Naive B cell (primary cell): ENCODE measurements around the gene BTLA. TPM values are rescaled to one million over a fixed set of nuclear protein-coding genes. Genes with fewer than 3 reads are reported as not detected.
A peak's percentile ranks its signal among the peaks of the same experiment; 100 is the strongest.
"Not testable (repeated sequence)": the region's sequence is repeated elsewhere in the genome, so short reads cannot be mapped to it uniquely, and the experiment has no call there.

ENCODE experiments used
- ATAC-seq, 2 donors: fragments of 150-1000 bp; cut with Tn5 transposase; 2 replicates each; pipeline ENCODE4 v1.10.0; 2021; ENCODE audit warnings: low read depth in 2 of 2, mild to moderate bottlenecking in 2 of 2, moderate library complexity in 2 of 2
- DNase-seq: peaks from one replicate; pipeline ENCODE4 v3.0.0; 2022
- H3K27ac Mint-ChIP-seq, 6 donors: one replicate each; pipeline ENCODE4 v1.8.0; 2020 to 2022; ENCODE audit warnings: mild to moderate bottlenecking in 6 of 6, mixed read lengths in 6 of 6, moderate library complexity in 5 of 6, inconsistent platforms in 2 of 6
- H3K27me3 Mint-ChIP-seq, 3 donors: one replicate each; pipeline ENCODE4 v1.8.0; 2021 to 2022; ENCODE audit warnings: mixed read lengths in 3 of 3, mild to moderate bottlenecking in 1 of 3
- H3K36me3 Mint-ChIP-seq, 2 donors: one replicate each; pipeline ENCODE4 v1.8.0; 2020 to 2022; ENCODE audit warnings: mixed read lengths in 2 of 2, inconsistent platforms in 1 of 2, mild to moderate bottlenecking in 1 of 2
- H3K4me1 Mint-ChIP-seq, 3 donors: one replicate each; pipeline ENCODE4 v1.8.0; 2020 to 2022; ENCODE audit warnings: mixed read lengths in 3 of 3, inconsistent platforms in 1 of 3, mild to moderate bottlenecking in 1 of 3, moderate library complexity in 1 of 3
- H3K4me3 Mint-ChIP-seq, 8 donors: one replicate each; pipeline ENCODE4 v1.8.0; 2020 to 2022; ENCODE audit warnings: mild to moderate bottlenecking in 8 of 8, mixed read lengths in 8 of 8, moderate library complexity in 8 of 8, inconsistent platforms in 2 of 8
- H3K9me3 Mint-ChIP-seq, 7 donors: one replicate each; pipeline ENCODE4 v1.8.0; 2020 to 2022; ENCODE audit warnings: mixed read lengths in 7 of 7, mild to moderate bottlenecking in 5 of 7, inconsistent platforms in 2 of 7, moderate library complexity in 1 of 7
- polyA plus RNA-seq, 6 donors: library from polyadenylated mRNA; unstranded; fragments of 300-500 nt; fragmentation: Illumina TruSeq; gene quantifications; one replicate each; pipeline ENCODE4 v1.2.3, GENCODE V29; 2021; ENCODE audit warnings: low read depth in 6 of 6

The BTLA gene
- polyA plus RNA-seq, 6 donors from 2014 or later, result 109 to 194 (median 148) TPM

DNA sequence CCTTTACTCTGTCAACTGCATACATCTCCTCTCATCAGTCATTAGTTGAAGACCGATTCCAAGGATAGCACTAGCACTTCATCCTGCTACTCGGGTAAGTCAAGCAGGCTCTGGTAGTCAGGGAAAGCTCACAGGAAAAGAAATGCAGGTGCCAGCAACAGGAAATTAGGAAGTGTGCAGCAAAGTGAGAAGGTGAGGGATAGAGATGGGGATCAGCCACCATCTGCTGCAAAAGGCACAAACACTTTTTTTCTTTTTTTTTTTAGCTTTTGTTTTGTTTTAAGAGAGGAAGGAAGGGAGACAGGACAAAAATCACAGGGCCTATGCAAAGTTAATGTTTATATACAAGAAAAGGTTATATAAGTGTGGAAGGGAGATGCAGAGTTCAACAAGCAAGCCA is 9.0 kb upstream of the BTLA start:
- Mint-ChIP-seq H3K27me3 (no peaks in the 10 kb centered on the region), H3K27ac (peak overlapping the region; percentile 21 to 97 (median 90)), H3K4me1 (peaks cover 64 to 69% (median 67%) of the 10 kb centered on the region in 3 donors), H3K4me3 (peak overlapping the region in 6 of 8 donors; percentile 13 to 87 (median 78)), H3K36me3 (peaks cover 6 to 7% of the 10 kb centered on the region in 2 donors), H3K9me3 (peaks cover 0 to 14% (median 8%) of the 10 kb centered on the region in 7 donors)
- ATAC-seq (no peak), DNase-seq (no peak)

- Mint-ChIP-seq H3K4me1 (peaks cover 71 to 89% (median 85%) of the 10 kb centered on the region in 3 donors), H3K4me3 (peak overlapping the region in 7 of 8 donors; percentile 6 to 88 (median 62)), H3K27me3 (no peaks in the 10 kb centered on the region), H3K9me3 (peaks cover 0 to 6% (median 2%) of the 10 kb centered on the region in 7 donors), H3K36me3 (peaks cover 0 to 7% of the 10 kb centered on the region in 2 donors), H3K27ac (peak overlapping the region; percentile 74 to 98 (median 91))
- DNase-seq (no peak), ATAC-seq (peak; percentile 37 to 48)
Observed at GRCh38 chr3:112505907-112506306, 6.6 kb upstream of the BTLA start.

DNA sequence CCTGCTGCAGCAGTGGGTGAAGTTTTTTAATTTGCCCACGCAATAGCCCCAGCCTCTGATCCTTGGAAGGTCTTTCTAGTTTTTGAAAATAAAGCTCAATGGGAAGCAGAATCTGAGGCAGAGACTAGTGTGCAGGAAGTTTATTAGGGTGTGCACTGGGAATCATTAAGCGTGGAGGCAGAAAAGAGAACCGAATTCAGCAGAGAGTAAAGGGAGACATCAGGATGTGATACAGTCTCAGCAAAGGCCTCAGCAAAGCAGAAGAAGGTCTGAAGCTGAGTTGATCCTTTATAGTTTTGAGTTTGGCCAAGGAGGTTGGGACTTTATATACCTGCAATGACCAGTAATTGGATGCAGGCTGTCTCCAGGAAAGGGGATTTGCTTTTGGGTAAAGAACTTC is 4.9 kb upstream of the BTLA start:
- Mint-ChIP-seq H3K9me3 (peaks cover 0 to 6% (median 2%) of the 10 kb centered on the region in 7 donors), H3K27ac (peak overlapping the region; percentile 9 to 98 (median 87)), H3K4me3 (peak overlapping the region; percentile 64 to 89 (median 76)), H3K27me3 (no peaks in the 10 kb centered on the region), H3K36me3 (peaks cover 0 to 5% of the 10 kb centered on the region in 2 donors), H3K4me1 (peaks cover 73 to 97% (median 88%) of the 10 kb centered on the region in 3 donors)
- DNase-seq (peak; percentile 57), ATAC-seq (peak; percentile 63 to 66)

DNA sequence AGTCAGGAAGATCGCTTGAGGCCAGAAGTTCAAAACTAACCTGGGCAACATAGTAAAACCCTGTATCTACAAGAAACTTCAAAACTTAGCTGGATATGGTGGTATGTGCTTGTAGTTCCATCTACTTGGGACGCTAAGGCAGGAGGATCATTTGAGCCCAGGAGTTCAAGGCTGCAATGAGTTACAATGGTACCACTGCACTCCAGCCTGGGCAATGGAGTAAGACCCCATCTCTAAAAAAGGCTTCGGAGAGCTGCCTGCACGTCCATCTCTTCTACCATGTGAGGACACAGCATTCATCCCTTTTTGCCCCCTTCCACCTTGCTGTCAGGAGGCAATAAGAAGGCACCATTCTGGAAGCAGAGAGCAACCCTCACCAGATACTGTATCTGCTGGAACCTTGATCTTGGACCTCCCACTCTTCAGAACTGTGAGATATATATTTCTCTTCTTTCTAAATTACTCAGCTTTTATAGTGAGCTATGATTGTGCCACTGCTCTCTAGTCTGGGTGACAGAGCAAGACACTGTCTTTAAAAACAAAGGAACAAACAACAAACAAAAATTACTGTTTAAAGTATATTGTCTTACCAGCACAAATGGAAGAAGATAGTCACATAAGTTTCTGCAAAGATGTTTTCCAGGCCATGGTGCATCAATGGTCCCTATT is 4.2 kb upstream of the BTLA start:
- DNase-seq (no peak), ATAC-seq (no peak)
- Mint-ChIP-seq H3K27me3 (no peaks in the 10 kb centered on the region), H3K4me1 (peaks cover 66 to 90% (median 81%) of the 10 kb centered on the region in 3 donors), H3K4me3 (peak overlapping the region; percentile 64 to 89 (median 76)), H3K27ac (peak overlapping the region in 5 of 6 donors; percentile 78 to 92 (median 83)), H3K9me3 (peaks cover 0 to 2% (median 0%) of the 10 kb centered on the region in 7 donors), H3K36me3 (no peaks in the 10 kb centered on the region)

DNA sequence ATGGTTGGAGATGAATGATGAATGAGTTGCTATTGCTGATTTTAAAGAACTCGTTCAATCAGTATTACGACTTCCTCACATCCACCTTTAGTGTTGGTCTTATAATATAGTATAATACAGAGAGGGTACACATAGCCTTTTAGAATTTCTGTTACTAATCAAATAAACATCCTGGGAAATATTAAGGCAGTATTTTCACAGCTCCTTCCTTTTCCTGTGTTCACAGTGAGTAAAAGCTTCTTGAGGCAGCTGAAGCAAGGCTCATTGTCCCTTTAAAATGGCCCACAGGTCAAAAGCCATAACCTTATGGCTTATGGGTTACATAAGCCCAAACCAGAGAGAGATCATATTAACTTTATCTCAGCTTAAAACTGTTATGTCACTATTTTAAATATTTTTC is 1.3 kb upstream of the BTLA start:
- no peak for ATAC-seq
- Mint-ChIP-seq H3K27me3 (no peaks in the 10 kb centered on the region), H3K4me1 (peaks cover 51 to 68% (median 66%) of the 10 kb centered on the region in 3 donors), H3K36me3 (peaks cover 21 to 26% of the 10 kb centered on the region in 2 donors), H3K9me3 (no peaks in the 10 kb centered on the region), H3K4me3 (peak overlapping the region in 6 of 8 donors; percentile 84 to 98 (median 92)), H3K27ac (peak overlapping the region; percentile 89 to 99 (median 94))
- DNase-seq, result no peak

GRCh38 chr3:112497897-112498548 is 1.2 kb downstream of the BTLA start:
- no peaks in the 10 kb centered on the region for H3K27me3 Mint-ChIP-seq
- DNase-seq (peak; percentile 38), ATAC-seq (no peak)
- H3K4me1 Mint-ChIP-seq, result peaks cover 45 to 65% (median 64%) of the 10 kb centered on the region in 3 donors
- H3K9me3 Mint-ChIP-seq, result peaks cover 0 to 7% (median 0%) of the 10 kb centered on the region in 7 donors
- peak overlapping the region; percentile 92 to 98 (median 96) for H3K27ac Mint-ChIP-seq
- peak overlapping the region; percentile 84 to 99 (median 93) for H3K4me3 Mint-ChIP-seq
- H3K36me3 Mint-ChIP-seq, result peaks cover 38 to 44% of the 10 kb centered on the region in 2 donors

DNA sequence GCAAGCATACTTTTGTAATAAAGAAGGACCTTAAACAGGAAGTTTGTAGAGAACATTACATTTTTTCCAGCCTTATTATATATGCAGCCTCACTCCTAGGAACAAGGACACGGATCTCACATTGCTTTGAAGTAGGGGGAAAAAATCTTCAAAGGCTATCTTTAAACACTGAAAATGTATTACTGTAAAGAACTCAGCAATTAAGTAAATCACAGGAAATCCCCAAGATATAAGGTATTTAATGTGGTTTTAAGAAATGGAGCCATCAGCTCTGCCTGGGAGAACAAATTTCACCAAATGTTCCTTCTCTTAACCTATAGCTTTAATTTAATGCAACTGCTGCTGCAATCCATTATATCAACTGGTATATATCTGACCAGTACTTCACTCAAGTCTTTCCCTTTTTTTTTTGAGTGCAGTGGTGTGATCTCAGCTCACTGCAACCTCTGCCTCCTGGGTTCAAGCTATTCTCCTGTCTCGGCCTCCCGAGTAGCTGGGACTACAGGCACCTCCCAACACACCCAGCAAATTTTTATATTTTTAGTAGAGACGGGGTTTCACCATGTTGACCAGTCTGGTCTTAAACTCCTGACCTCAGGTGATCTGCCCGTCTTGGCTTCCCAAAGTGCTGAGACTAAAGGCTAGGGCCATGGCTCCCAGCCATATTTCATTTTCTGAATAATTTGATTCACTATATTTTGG is 2.8 kb downstream of the BTLA start:
- H3K9me3 Mint-ChIP-seq, result peaks cover 0 to 7% (median 0%) of the 10 kb centered on the region in 7 donors
- H3K27ac Mint-ChIP-seq, result peak overlapping the region; percentile 92 to 98 (median 95)
- peak overlapping the region; percentile 84 to 99 (median 92) for H3K4me3 Mint-ChIP-seq
- peaks cover 51 to 59% of the 10 kb centered on the region in 2 donors for H3K36me3 Mint-ChIP-seq
- peaks cover 53 to 69% (median 64%) of the 10 kb centered on the region in 3 donors for H3K4me1 Mint-ChIP-seq
- H3K27me3 Mint-ChIP-seq, result no peaks in the 10 kb centered on the region
- DNase-seq, result no peak
- no peak for ATAC-seq

GRCh38 chr3:112494448-112494767 is 4.9 kb downstream of the BTLA start:
- Mint-ChIP-seq H3K4me1 (peaks cover 58 to 72% (median 64%) of the 10 kb centered on the region in 3 donors), H3K27ac (peak overlapping the region; percentile 90 to 98 (median 94)), H3K4me3 (peak overlapping the region; percentile 84 to 99 (median 92)), H3K36me3 (peaks cover 65 to 66% of the 10 kb centered on the region in 2 donors)
- not testable (repeated sequence) for DNase-seq, H3K9me3 Mint-ChIP-seq, H3K27me3 Mint-ChIP-seq, ATAC-seq

DNA sequence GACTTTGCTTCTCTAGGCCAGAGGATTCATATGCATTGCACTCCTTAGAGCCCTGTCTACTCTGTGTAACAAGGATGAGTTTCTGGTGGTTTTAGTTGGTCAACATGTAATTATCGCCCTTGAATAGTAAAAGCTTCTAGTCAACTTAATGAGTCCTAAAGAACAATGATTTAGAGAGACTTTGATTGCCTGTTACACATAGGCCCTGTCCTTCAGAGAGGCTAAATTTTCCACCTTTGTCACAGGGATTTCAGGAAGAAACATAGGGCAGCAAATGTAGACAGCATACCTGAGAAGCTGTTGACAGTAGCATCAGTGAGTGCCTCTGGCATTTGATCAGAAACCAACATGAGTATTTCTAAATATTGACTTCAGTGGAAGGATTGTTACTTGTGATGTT is 7.1 kb downstream of the BTLA start:
- no peaks in the 10 kb centered on the region for H3K27me3 Mint-ChIP-seq
- ATAC-seq, result no peak
- peak overlapping the region; percentile 84 to 99 (median 92) for H3K4me3 Mint-ChIP-seq
- no peak for DNase-seq
- H3K27ac Mint-ChIP-seq, result peak overlapping the region; percentile 73 to 98 (median 94)
- peaks cover 0 to 7% (median 0%) of the 10 kb centered on the region in 7 donors for H3K9me3 Mint-ChIP-seq
- peaks cover 65 to 87% (median 80%) of the 10 kb centered on the region in 3 donors for H3K4me1 Mint-ChIP-seq
- H3K36me3 Mint-ChIP-seq, result peaks cover 64 to 69% of the 10 kb centered on the region in 2 donors

DNA sequence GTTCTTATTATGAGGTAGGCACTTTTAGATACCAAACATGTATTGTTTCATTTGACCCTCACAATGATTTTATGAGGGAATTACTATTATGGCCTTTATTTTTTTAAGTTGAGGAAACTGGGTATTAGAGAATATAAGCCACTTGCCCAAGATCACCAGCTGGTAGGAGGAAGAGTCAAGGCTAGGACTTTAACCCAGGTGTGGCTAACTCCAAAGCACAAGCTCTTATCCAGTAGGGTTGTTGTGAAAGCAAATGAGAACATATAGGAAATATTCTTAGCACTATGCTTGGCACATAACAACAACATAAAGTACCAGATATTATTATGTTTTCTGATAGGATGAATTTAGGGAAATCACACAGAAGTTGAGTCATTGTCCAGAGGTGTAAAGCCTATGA is 7.9 kb downstream of the BTLA start:
- peak overlapping the region; percentile 84 to 99 (median 92) for H3K4me3 Mint-ChIP-seq
- peaks cover 0 to 7% (median 0%) of the 10 kb centered on the region in 7 donors for H3K9me3 Mint-ChIP-seq
- no peak for ATAC-seq
- H3K27me3 Mint-ChIP-seq, result no peaks in the 10 kb centered on the region
- peaks cover 65 to 88% (median 87%) of the 10 kb centered on the region in 3 donors for H3K4me1 Mint-ChIP-seq
- H3K27ac Mint-ChIP-seq, result peak overlapping the region; percentile 92 to 98 (median 96)
- peaks cover 62 to 67% of the 10 kb centered on the region in 2 donors for H3K36me3 Mint-ChIP-seq
- DNase-seq, result no peak

GRCh38 chr3:112489674-112490479 is 9.4 kb downstream of the BTLA start:
- Mint-ChIP-seq H3K27me3 (no peaks in the 10 kb centered on the region), H3K36me3 (peaks cover 49 to 52% of the 10 kb centered on the region in 2 donors), H3K4me1 (peaks cover 52 to 93% (median 74%) of the 10 kb centered on the region in 3 donors), H3K9me3 (peaks cover 0 to 7% (median 0%) of the 10 kb centered on the region in 7 donors), H3K4me3 (peak overlapping the region; percentile 84 to 99 (median 92)), H3K27ac (peak overlapping the region; percentile 91 to 98 (median 94))
- peak; percentile 43 to 59 for ATAC-seq
- DNase-seq, result no peak

DNA sequence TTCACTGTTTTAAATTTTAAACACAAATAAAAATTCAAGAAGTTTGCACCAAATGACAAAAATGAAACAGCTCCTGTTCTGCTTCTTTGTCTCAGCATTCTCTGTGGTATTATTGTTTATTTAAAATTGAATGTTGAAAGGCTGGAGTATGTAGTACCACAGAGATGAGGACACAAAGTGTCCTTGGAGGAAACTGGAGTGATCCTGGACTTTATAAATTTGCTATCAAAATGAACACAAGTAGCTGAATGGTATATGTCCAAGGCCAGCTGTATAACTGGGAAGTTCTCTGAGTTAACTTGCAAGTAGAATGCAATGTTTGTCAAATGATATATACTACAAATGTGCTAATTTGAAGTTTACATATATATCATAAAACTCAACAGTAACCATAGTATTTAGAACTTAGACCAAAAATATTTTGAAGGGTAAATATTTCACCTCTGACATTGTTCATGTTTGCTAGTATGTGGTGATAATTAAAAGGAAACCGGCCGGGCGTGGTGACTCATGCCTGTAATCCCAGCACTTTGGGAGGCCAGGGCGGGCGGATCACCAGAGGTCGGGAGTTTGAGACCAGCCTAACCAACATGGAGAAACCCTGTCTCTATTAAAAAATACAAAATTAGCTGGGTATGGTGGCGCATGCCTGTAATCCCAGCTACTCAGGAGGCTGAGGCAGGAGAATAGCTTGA is 12.3 kb downstream of the BTLA start:
- Mint-ChIP-seq H3K4me3 (peak overlapping the region in 3 of 8 donors; percentile 19 to 78 (median 20)), H3K27ac (peak overlapping the region; percentile 69 to 96 (median 88)), H3K4me1 (peaks cover 54 to 92% (median 73%) of the 10 kb centered on the region in 3 donors), H3K27me3 (no peaks in the 10 kb centered on the region), H3K36me3 (peaks cover 42 to 43% of the 10 kb centered on the region in 2 donors), H3K9me3 (no peaks in the 10 kb centered on the region)
- no peak for DNase-seq
- ATAC-seq, result no peak
